Suprapubic skin (tissue), 4 donors: Measurements from ENCODE around the gene OR2B6. TPM values are rescaled to one million over a fixed set of nuclear protein-coding genes. Genes with fewer than 3 reads are reported as not detected.
"Not testable (repeated sequence)": the region's sequence is repeated elsewhere in the genome, so short reads cannot be mapped to it uniquely, and the experiment has no call there.

Experiments
- DNase-seq, 2 donors: peaks; one replicate each; pipeline ENCODE4 v3.0.0-alpha.2; 2019; ENCODE audit warnings: low spot score in 2 of 2
- H3K27ac ChIP-seq: fragments of 200-600 bp; sonication (generic); one replicate; pipeline ENCODE4 v1.5.1; 2019
- H3K27me3 ChIP-seq: fragments of 200-600 bp; sonication (generic); one replicate; pipeline ENCODE4 v1.5.1; 2019
- H3K36me3 ChIP-seq: fragments of 200-600 bp; sonication (generic); one replicate; pipeline ENCODE4 v1.5.1; 2019
- H3K4me1 ChIP-seq: fragments of 200-600 bp; sonication (generic); one replicate; pipeline ENCODE4 v1.5.1; 2019
- H3K4me3 ChIP-seq: fragments of 200-600 bp; sonication (generic); one replicate; pipeline ENCODE4 v1.5.1; 2019; ENCODE audit warnings: mild to moderate bottlenecking
- H3K9me3 ChIP-seq: fragments of 200-600 bp; sonication (generic); one replicate; pipeline ENCODE4 v1.5.1; 2019
- EP300 ChIP-seq: sonication (generic); formaldehyde crosslinking; IDR thresholded peaks from one replicate; pipeline ENCODE4 v1.6.1; 2017; ENCODE audit warnings: antibody characterized with exemption
- POLR2A ChIP-seq, 2 donors: fragments of 450-650 bp; IDR thresholded peaks; one replicate each; pipeline ENCODE4 v1.6.1; 2017; ENCODE audit warnings: antibody characterized with exemption in 2 of 2, mild to moderate bottlenecking in 2 of 2, moderate library complexity in 2 of 2
- POLR2AphosphoS5 ChIP-seq, 3 donors: sonication (generic); formaldehyde crosslinking; IDR thresholded peaks; one replicate each; pipeline ENCODE4 v1.6.1; 2017; ENCODE audit warnings: antibody characterized with exemption in 3 of 3
- WGBS: methylation state at CpG from one replicate; pipeline ENCODE4 v1.1.5; 2018; 5-methylcytosine and 5-hydroxymethylcytosine counted together
- total RNA-seq, 4 donors: library from RNA; depleted of rRNA; stranded (reverse); fragments of >200 nt; gene quantifications; one replicate each; pipeline ENCODE4 v1.1.0, GENCODE V29; 2016
- TF ChIP-seq, protein P1 (sequence below), 2 donors: fragments of 200-600 bp in 1 of 2; fragments of 450-650 bp in 1 of 2; sonication (generic) in 1 of 2; IDR thresholded peaks; one replicate each; pipeline ENCODE4 v1.5.1; 2016 to 2019; ENCODE audit warnings: antibody characterized with exemption in 2 of 2, mild to moderate bottlenecking in 1 of 2, moderate library complexity in 1 of 2

OR2B6 gene
- total RNA-seq: not detected

DNA sequence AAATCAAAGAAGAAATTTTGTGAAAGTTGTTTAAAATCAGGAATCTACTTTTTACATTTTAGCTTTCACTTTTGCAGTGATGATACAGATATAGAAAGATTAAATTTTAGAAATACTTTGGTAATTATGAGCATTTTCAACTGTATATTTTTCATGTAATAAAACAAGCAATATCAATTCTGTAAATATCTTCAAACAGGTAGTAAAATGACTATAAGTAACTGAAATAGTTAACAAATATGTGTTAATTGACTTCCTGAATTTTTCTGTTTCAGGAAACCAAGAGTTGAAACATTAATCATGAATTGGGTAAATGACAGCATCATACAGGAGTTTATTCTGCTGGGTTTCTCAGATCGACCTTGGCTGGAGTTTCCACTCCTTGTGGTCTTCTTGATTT, at the start of gene OR2B6:
Gene OR2B6 (plus strand): TSS at position 301 of the 400 bp plus-strand sequence. CDS start 0 bp downstream, at position 301.
- 50% methylated on average over 1 of the region's 1 CpG for WGBS
- H3K36me3 ChIP-seq: no peaks in the 10 kb centered on the region
- no peak for DNase-seq
- H3K4me3 ChIP-seq: no peak within 1 kb of the TSS
- no peak within 1 kb of the TSS for H3K27ac ChIP-seq
- no peaks in the 10 kb centered on the region for H3K4me1 ChIP-seq
- no peaks in the 10 kb centered on the region for H3K9me3 ChIP-seq
- TF ChIP-seq, protein P1, sequence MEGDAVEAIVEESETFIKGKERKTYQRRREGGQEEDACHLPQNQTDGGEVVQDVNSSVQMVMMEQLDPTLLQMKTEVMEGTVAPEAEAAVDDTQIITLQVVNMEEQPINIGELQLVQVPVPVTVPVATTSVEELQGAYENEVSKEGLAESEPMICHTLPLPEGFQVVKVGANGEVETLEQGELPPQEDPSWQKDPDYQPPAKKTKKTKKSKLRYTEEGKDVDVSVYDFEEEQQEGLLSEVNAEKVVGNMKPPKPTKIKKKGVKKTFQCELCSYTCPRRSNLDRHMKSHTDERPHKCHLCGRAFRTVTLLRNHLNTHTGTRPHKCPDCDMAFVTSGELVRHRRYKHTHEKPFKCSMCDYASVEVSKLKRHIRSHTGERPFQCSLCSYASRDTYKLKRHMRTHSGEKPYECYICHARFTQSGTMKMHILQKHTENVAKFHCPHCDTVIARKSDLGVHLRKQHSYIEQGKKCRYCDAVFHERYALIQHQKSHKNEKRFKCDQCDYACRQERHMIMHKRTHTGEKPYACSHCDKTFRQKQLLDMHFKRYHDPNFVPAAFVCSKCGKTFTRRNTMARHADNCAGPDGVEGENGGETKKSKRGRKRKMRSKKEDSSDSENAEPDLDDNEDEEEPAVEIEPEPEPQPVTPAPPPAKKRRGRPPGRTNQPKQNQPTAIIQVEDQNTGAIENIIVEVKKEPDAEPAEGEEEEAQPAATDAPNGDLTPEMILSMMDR (IDR thresholded peaks at IDR 0.05): no peak
- TF ChIP-seq POLR2AphosphoS5 (IDR thresholded peaks at IDR 0.05): no peak
- TF ChIP-seq EP300: no peak
- no peak for TF ChIP-seq POLR2A (IDR thresholded peaks at IDR 0.05)
- H3K27me3 ChIP-seq: peaks cover 3% of the 10 kb centered on the region

DNA sequence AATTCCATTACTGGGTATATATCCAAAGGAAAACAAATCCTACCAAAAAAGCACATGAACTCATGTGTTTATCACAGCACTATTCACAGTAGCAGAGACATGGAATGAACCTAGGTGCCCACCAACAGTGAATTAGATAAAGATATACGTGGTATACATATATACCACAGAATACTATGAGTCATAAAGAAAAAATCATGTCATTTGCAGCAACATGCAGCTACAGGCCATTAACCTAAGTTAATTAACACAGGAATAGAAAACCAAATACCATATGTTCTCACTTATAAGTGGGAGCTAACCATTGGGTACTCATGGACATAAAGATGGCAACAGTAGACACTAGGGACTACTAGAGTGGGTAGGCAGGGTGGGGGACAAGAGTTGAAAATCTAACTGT, 49.0 kb upstream of the OR2B6 start:
- Histone ChIP-seq H3K36me3 (no peaks in the 10 kb centered on the region), H3K27me3 (no peaks in the 10 kb centered on the region), H3K4me1 (no peaks in the 10 kb centered on the region), H3K4me3 (no peak overlapping the region), H3K27ac (no peak overlapping the region), H3K9me3 (no peaks in the 10 kb centered on the region)
- TF ChIP-seq EP300: no peak
- TF ChIP-seq POLR2AphosphoS5 (IDR thresholded peaks at IDR 0.05): no peak
- no peak for TF ChIP-seq POLR2A (IDR thresholded peaks at IDR 0.05)
- TF ChIP-seq, protein P1 (IDR thresholded peaks at IDR 0.05): no peak
- WGBS: 61% methylated on average over 1 of the region's 1 CpG
- no peak for DNase-seq

DNA sequence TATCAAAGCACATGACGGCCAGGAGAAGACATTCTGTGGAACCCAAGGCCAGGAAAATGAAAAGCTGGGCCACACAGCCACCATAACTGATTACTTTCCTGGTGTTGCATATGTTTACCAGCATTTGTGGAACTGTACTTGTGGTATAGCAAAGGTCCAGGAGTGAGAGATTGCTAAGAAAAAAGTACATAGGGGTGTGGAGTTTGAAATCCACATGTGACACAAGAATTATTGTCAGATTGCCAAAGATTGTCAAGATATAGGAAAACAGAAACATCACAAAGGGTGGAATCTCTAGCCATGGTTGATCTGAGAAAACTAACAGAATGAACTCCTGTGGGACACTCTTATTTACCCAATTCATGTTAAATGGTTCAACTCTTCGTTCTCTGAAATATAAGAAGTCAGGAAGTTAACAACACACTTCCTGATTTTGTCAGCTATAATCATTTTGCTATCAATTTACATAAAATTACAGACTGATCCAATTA, 45.0 kb upstream of the OR2B6 start, which contains the start of gene OR2B2:
Gene OR2B2 (minus strand): TSS at position 441 of the 491 bp plus-strand sequence. CDS start 77 bp downstream, at position 364.
- Histone ChIP-seq H3K9me3 (no peaks in the 10 kb centered on the region), H3K27ac (no peak within 1 kb of the TSS), H3K27me3 (peaks cover 9% of the 10 kb centered on the region), H3K36me3 (no peaks in the 10 kb centered on the region), H3K4me3 (no peak within 1 kb of the TSS), H3K4me1 (no peaks in the 10 kb centered on the region)
- TF ChIP-seq POLR2AphosphoS5 (IDR thresholded peaks at IDR 0.05): no peak
- TF ChIP-seq, protein P1 (IDR thresholded peaks at IDR 0.05): no peak
- no peak for TF ChIP-seq EP300
- TF ChIP-seq POLR2A (IDR thresholded peaks at IDR 0.05): no peak
- DNase-seq: no peak
- WGBS: 82% methylated on average over 2 of the region's 2 CpGs

DNA sequence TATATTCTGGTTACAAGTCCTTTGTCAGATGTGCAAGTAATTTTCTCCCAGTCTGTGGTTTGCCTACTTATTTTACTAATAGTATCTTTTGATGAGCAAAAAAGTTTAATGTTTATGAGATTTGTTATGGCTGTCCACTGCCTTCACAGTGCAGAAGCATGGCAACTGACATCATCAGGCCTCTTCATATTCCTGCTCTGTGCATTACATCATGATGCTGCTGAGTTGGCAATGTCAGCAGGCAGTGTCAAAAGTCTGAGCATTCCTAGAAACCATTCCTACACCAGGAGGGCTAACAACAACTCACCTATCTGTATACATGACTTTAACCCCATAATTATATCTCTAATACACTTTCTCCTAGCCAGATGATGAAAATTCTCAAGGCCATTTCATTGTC, 34.1 kb upstream of the OR2B6 start:
- peaks cover 7% of the 10 kb centered on the region for H3K27me3 ChIP-seq
- TF ChIP-seq, protein P1 (IDR thresholded peaks at IDR 0.05): no peak
- no peak for TF ChIP-seq POLR2AphosphoS5 (IDR thresholded peaks at IDR 0.05)
- TF ChIP-seq EP300: no peak
- TF ChIP-seq POLR2A (IDR thresholded peaks at IDR 0.05): no peak
- no peak for DNase-seq
- no peaks in the 10 kb centered on the region for H3K4me1 ChIP-seq
- no peak overlapping the region for H3K27ac ChIP-seq
- H3K4me3 ChIP-seq: no peak overlapping the region
- H3K9me3 ChIP-seq: no peaks in the 10 kb centered on the region
- H3K36me3 ChIP-seq: no peaks in the 10 kb centered on the region

DNA sequence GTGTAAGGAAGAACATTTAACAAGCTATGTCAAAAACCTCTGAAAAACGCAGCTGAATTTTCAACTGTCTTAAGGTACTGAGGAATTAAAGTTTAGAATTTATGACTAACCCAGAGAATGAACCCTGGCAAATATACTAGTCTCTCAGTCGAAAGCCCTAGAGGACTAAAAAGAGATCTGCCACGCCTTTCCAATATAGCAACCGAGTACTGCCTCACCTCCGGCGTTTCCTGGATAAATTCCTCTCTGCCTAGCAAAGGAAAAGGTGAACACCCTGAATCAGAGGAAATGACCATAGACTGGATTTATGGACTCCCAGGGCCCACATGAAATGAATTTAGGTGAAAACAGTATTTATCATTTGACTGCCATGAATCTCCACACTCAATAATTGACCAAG, 32.9 kb upstream of the OR2B6 start:
- Histone ChIP-seq H3K4me3 (no peak overlapping the region), H3K9me3 (no peaks in the 10 kb centered on the region), H3K27me3 (peaks cover 9% of the 10 kb centered on the region), H3K4me1 (no peaks in the 10 kb centered on the region), H3K27ac (no peak overlapping the region), H3K36me3 (no peaks in the 10 kb centered on the region)
- TF ChIP-seq EP300: no peak
- TF ChIP-seq, protein P1 (IDR thresholded peaks at IDR 0.05): no peak
- no peak for TF ChIP-seq POLR2A (IDR thresholded peaks at IDR 0.05)
- TF ChIP-seq POLR2AphosphoS5 (IDR thresholded peaks at IDR 0.05): no peak
- DNase-seq: no peak
- WGBS: 44% methylated on average over 6 of the region's 6 CpGs

DNA sequence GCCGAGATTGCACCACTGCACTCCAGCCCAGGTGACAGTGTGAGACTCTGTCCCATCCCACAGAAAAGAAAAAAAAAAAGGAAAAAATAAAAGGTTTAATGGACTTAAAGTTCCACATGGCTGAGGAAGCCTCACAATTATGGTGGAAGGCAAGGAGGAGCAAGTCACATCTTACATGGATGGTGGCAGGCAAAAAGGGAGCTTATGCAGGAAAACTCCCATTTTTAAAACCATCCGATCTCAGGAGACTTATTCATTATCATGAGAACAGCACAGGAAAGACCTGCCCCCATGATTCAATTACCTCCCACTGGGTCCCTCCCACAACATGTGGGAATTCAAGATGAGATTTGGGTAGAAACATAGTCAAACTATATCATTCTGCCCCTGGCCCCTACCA, 29.0 kb upstream of the OR2B6 start:
- H3K36me3 ChIP-seq, H3K27ac ChIP-seq, H3K4me1 ChIP-seq, H3K4me3 ChIP-seq, H3K9me3 ChIP-seq, DNase-seq: not testable (repeated sequence)
- WGBS: 93% methylated on average over 2 of the region's 2 CpGs
- H3K27me3 ChIP-seq: peaks cover 12% of the 10 kb centered on the region

DNA sequence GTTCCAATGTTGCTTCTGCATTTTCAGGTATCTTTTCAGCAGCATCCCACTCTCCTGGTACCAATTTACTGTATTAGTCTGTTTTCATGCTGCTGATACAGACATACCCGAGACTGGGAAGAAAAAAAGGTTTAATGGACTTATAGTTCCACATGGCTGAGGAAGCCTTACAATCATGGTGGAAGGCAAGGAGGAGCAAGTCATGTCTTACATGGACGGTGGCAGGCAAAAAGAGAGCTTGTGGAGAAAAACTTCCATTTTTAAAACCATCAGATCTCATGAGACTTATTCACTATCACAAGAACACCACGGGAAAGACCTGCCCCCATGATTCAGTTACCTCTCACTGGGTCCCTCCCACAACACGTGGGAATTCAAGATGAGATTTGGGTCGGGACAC, 27.1 kb upstream of the OR2B6 start:
- H3K9me3 ChIP-seq, H3K4me1 ChIP-seq, H3K36me3 ChIP-seq, DNase-seq, H3K4me3 ChIP-seq, H3K27ac ChIP-seq: not testable (repeated sequence)
- peaks cover 12% of the 10 kb centered on the region for H3K27me3 ChIP-seq
- 78% methylated on average over 5 of the region's 5 CpGs for WGBS
